Endothelial cell of umbilical vein (primary cell): ENCODE data around the gene EEF1AKMT2. TPM values are rescaled to one million over a fixed set of nuclear protein-coding genes. Genes with fewer than 3 reads are reported as not detected.

Experiments used
- BruUV-seq: library from RNA; stranded (reverse); fragments of 400-500 nt; replicated peaks from 2 replicates; lab custom pipeline; 2021; lab: Mats Ljungman, UMichigan
- CTCF ChIA-PET: fragments of 300-600, 350-600 bp; sonication (Branson Sonifier 250); formaldehyde crosslinking; loops from one replicate; lab custom pipeline; 2021; ENCODE audit warnings: antibody characterized with exemption, inconsistent platforms; lab: Charles Lee
- POLR2A ChIA-PET: fragments of 300-600, 350-600 bp; sonication (Branson Sonifier 250); formaldehyde crosslinking; loops from one replicate; lab custom pipeline; 2021; ENCODE audit warnings: antibody characterized with exemption, inconsistent platforms; lab: Charles Lee
- DNase-seq: peaks from one replicate; pipeline ENCODE4 v3.0.0-alpha.2; 2011; ENCODE audit warnings: low read depth, low spot score
- FAIRE-seq: peaks from 2 replicates; lab custom pipeline; 2011; peaks lifted over from hg19 to GRCh38; lab: Jason Lieb, UNC
- H2AFZ ChIP-seq: 2 replicates; pipeline ENCODE4 v1.6.0; 2012; ENCODE audit warnings: low read depth, low read length, control low read depth, inconsistent platforms
- H3K27ac ChIP-seq: 2 replicates; pipeline ENCODE4 v1.5.1; 2011; ENCODE audit warnings: low read depth, mild to moderate bottlenecking, control low read depth, low read length, moderate library complexity; ENCODE audit not compliant: insufficient read depth
- H3K27me3 ChIP-seq, 2 experiments: 2 replicates each; pipeline versions ENCODE4 v1.6.0 to v1.6.1; 2011; ENCODE audit warnings: low read length in 2 of 2, mixed read lengths in 1 of 2; ENCODE audit not compliant: control insufficient read depth in 2 of 2, insufficient read depth in 2 of 2
- H3K36me3 ChIP-seq, 2 experiments: 2 replicates in 1 of 2; 3 replicates in 1 of 2; pipeline ENCODE4 v1.5.1; 2011; ENCODE audit warnings: low read length in 2 of 2, mild to moderate bottlenecking in 1 of 2, moderate library complexity in 1 of 2; ENCODE audit not compliant: control insufficient read depth in 2 of 2, insufficient read depth in 2 of 2; ENCODE audit errors: extremely low read depth in 1 of 2
- H3K4me1 ChIP-seq: 3 replicates; pipeline ENCODE4 v1.5.1; 2011; ENCODE audit warnings: mild to moderate bottlenecking, low read length; ENCODE audit not compliant: control insufficient read depth, insufficient read depth; ENCODE audit errors: extremely low read depth
- H3K4me2 ChIP-seq: 2 replicates; pipeline ENCODE4 v1.6.1; 2011; ENCODE audit warnings: low read length, control low read depth, mixed read lengths; ENCODE audit not compliant: insufficient read depth
- H3K4me3 ChIP-seq, 3 experiments: fragments of 200-600 bp in 1 of 3; sonication (generic), shearing (Covaris generic) in 1 of 3; replicated peaks in 1 of 3; 2 replicates each; pipeline ENCODE4 v1.5.1; 2011 to 2016; ENCODE audit warnings: control low read depth in 3 of 3, low read length in 3 of 3, mild to moderate bottlenecking in 2 of 3, inconsistent platforms in 1 of 3, low read depth in 1 of 3, moderate library complexity in 1 of 3; ENCODE audit not compliant: insufficient read depth in 1 of 3
- H3K79me2 ChIP-seq: 2 replicates; pipeline ENCODE4 v1.6.0; 2012; ENCODE audit warnings: low read length, inconsistent platforms; ENCODE audit not compliant: control insufficient read depth, insufficient read depth
- H3K9ac ChIP-seq: replicated peaks from 2 replicates; pipeline ENCODE3; 2011; ENCODE audit warnings: low read length, control low read depth; ENCODE audit not compliant: insufficient read depth; ENCODE audit errors: extremely low read depth
- H3K9me1 ChIP-seq: replicated peaks from 3 replicates; pipeline ENCODE4 v1.6.0; 2011; ENCODE audit warnings: mild to moderate bottlenecking, low read length; ENCODE audit not compliant: control insufficient read depth, insufficient read depth; ENCODE audit errors: extremely low read depth
- H3K9me3 ChIP-seq: replicated peaks from 2 replicates; pipeline ENCODE4 v1.5.1; 2012; ENCODE audit warnings: low read length, inconsistent platforms; ENCODE audit not compliant: control insufficient read depth, insufficient read depth
- H4K20me1 ChIP-seq: replicated peaks from 2 replicates; pipeline ENCODE3; 2011; ENCODE audit warnings: mild to moderate bottlenecking, low read length; ENCODE audit not compliant: control insufficient read depth, insufficient read depth; ENCODE audit errors: extremely low read depth
- CTCF ChIP-seq, 2 donors: IDR thresholded peaks; 1 replicate in 1 of 2; 2 replicates in 1 of 2; pipeline ENCODE4 v1.5.1; 2011; ENCODE audit warnings: low read length in 2 of 2, mild to moderate bottlenecking in 2 of 2, moderate library complexity in 2 of 2, control low read depth in 1 of 2, inconsistent platforms in 1 of 2, low read depth in 1 of 2; ENCODE audit not compliant: insufficient read depth in 1 of 2; ENCODE audit errors: extremely low read depth in 1 of 2
- EZH2 ChIP-seq: IDR thresholded peaks from 2 replicates; pipeline ENCODE4 v1.6.1; 2012; ENCODE audit warnings: borderline replicate concordance, low read depth, mild to moderate bottlenecking, moderate library complexity, low read length, inconsistent platforms; ENCODE audit not compliant: severe bottlenecking
- FOS ChIP-seq: IDR thresholded peaks from 2 replicates; pipeline ENCODE4 v1.6.1; 2011; ENCODE audit warnings: mild to moderate bottlenecking, low read length, moderate library complexity, borderline replicate concordance; ENCODE audit not compliant: insufficient read depth
- GATA2 ChIP-seq: IDR thresholded peaks from 2 replicates; pipeline ENCODE4 v1.7.0; 2011; ENCODE audit warnings: low read depth, mild to moderate bottlenecking, moderate library complexity, mixed read lengths, low read length; ENCODE audit not compliant: insufficient read length, insufficient read depth
- JUN ChIP-seq: IDR thresholded peaks from 2 replicates; pipeline ENCODE4 v1.6.1; 2011; ENCODE audit warnings: borderline replicate concordance, low read depth; ENCODE audit not compliant: insufficient read length, insufficient read depth
- MAX ChIP-seq: IDR thresholded peaks from 2 replicates; pipeline ENCODE4 v1.6.1; 2011; ENCODE audit not compliant: insufficient read depth, insufficient read length
- POLR2A ChIP-seq: IDR thresholded peaks from 2 replicates; pipeline ENCODE4 v1.6.1; 2012; ENCODE audit warnings: low read depth, mild to moderate bottlenecking, control low read depth, low read length
- dilution Hi-C: fragments of 300-500 bp; cut with MboI; formaldehyde crosslinking; loops from one replicate; pipeline ENCODE4 v1.15.0; 2019; ENCODE audit warnings: low sequenced_read_pairs; ENCODE audit not compliant: extremely low pct_ligation_motif_present
- intact Hi-C: fragments of 100-400 bp; cut with micrococcal nuclease; formaldehyde crosslinking; loops from one replicate; pipeline ENCODE4 v1.10.0; 2022
- polyA plus RNA-seq, 4 experiments: library from polyadenylated mRNA; depleted of rRNA in 3 of 4; stranded (reverse) in 3 of 4; unstranded in 1 of 4; fragments of >200 nt; gene quantifications; 2 replicates each; pipeline versions ENCODE4 v1.2.1 to v1.2.3, GENCODE V29; 2011 to 2012; ENCODE audit warnings: missing spikeins in 1 of 4
- total RNA-seq: library from RNA; stranded (reverse); gene quantifications from 2 replicates; pipeline ENCODE4 v1.2.3, GENCODE V29; 2021

EEF1AKMT2 gene
- total and polyA plus RNA-seq, 2 donors (not counting 3 experiments of a cell fraction or from before 2014, with no cell fraction given), result 8.5 to 21.3 TPM

GRCh38 chr10:124728071-124728829 is 63.4 kb downstream of the EEF1AKMT2 start:
- POLR2A ChIA-PET, result no interaction called here

More at GRCh38 chr10:124728071-124728829, 63.4 kb downstream of the EEF1AKMT2 start:
- no peak for TF ChIP-seq FOS
- no peak for TF ChIP-seq MAX
- TF ChIP-seq EZH2, result no peak
- TF ChIP-seq POLR2A, result no peak
- TF ChIP-seq GATA2, result no peak
- no peak for TF ChIP-seq JUN
- TF ChIP-seq CTCF (IDR thresholded peaks at IDR 0.05; ENCODE audit: extremely low read depth in 1 of 2, insufficient read depth in 1 of 2, low read depth in 1 of 2, low read length in 2 of 2), result no peak
- Histone ChIP-seq H3K9me1 (no peaks in the 10 kb centered on the region), H2AFZ (no peak overlapping the region), H4K20me1 (no peaks in the 10 kb centered on the region), H3K79me2 (no peaks in the 10 kb centered on the region), H3K4me2 (no peak overlapping the region), H3K4me3 (no peak overlapping the region), H3K27ac (no peak overlapping the region), H3K4me1 (peaks cover 1% of the 10 kb centered on the region), H3K9ac (no peak overlapping the region), H3K27me3 (no peaks in the 10 kb centered on the region), H3K9me3 (no peaks in the 10 kb centered on the region), H3K36me3 (no peaks in the 10 kb centered on the region)
- intact Hi-C loops, result no loop called here
- FAIRE-seq (no peak), DNase-seq (peak; percentile 67)
- BruUV-seq, result no TSS peak
- CTCF ChIA-PET, result interaction anchor here (1.2 to 2.7 kb wide), 3 partner anchors 9 to 13 kb away, joined by 5 to 15 read pairs (median 6); no protein-coding TSS in a partner anchor
- dilution Hi-C loops, result no loop called here
